Measurements from ENCODE around the gene OGN.
A peak's percentile ranks its signal among the peaks of the same experiment; 100 is the strongest.
"Not testable (repeated sequence)": the region's sequence is repeated elsewhere in the genome, so short reads cannot be mapped to it uniquely, and the experiment has no call there.

OGN gene, protein sequence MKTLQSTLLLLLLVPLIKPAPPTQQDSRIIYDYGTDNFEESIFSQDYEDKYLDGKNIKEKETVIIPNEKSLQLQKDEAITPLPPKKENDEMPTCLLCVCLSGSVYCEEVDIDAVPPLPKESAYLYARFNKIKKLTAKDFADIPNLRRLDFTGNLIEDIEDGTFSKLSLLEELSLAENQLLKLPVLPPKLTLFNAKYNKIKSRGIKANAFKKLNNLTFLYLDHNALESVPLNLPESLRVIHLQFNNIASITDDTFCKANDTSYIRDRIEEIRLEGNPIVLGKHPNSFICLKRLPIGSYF

DNA sequence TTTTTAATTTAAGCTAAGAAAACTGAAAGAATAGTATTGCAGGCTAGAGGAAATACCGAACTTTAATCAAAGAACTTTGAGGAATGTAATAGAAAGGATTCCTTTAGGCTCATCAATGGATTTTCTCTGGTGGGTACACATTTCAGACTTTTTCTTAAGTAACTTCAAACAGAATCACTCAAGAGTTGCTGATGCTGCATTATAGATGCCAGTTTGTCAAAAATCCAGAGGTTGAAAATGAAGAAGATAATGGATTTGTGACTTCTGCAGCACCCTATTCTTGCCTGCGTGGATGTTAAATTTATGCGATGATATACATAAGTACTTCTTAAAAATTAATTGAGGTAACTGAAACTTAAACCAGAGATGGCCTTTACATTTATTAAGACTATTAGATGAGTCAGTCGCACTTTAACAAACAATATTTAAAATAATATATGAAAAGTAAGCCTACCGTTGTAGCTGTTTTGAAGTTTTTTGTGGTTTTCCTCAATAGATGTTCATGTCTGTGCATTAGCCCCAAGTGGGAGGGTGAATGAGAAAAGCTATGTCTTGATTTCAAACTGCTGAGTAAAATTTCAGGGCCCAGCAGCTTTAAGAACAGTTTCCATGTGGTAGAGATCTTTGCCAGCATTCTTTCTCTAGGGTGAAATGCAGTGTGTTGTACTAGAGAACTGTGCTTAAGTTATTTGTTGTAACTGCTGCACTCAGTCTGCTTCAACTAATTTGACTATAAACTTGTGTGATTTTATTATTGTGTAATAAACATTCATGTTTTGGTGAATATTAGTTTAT, at the start of gene OGN:
Gene OGN, minus strand, starts transcription at position 537 of the 795 bp plus-strand sequence. CDS start 1,171 bp downstream, outside the sequence.
- DNase-seq (ENCODE audit: low read depth in 2 of 2), result no peak

DNA sequence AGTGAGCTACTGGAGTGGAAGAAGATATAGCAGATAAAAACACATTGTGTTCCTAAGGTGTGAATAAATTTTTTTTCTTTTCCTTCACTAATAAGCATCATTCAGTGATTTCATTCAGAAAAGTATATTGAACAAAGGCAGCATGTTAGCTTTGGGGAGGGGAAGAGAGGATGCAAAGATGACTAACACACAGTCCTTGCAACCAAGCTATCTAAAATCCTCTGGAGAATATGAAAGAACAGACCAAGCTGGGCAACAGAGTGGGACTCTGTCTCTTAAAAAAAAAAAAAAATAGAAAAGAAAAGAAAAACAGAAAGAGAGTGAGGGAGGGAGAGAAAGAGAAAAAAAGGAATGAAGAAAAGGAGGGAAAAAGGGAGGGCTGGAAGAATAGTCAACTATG, 42.2 kb upstream of the OGN start:
- no peak for DNase-seq (ENCODE audit: low read depth in 2 of 2)

DNA sequence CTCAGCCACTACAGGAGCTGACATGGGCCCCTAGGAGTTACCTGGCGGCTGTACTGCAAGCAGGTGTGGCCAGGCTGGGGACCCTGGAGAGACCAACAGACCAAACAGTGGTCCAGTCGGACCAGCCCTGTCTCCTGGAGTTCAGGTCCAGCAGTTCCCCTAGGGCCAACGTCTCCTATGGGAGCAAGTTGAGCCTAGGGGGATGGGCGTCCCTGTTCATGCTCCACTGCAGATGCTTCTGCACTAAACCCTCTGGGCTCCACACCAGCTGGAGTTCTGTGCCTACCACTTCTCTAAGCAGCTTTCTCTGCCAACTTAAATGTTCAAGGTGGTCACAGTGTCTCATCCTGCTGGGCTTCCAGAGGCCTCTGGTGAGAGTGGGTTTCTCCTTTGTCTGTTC, 40.5 kb upstream of the OGN start:
- no peak for DNase-seq (ENCODE audit: low read depth in 2 of 2)

DNA sequence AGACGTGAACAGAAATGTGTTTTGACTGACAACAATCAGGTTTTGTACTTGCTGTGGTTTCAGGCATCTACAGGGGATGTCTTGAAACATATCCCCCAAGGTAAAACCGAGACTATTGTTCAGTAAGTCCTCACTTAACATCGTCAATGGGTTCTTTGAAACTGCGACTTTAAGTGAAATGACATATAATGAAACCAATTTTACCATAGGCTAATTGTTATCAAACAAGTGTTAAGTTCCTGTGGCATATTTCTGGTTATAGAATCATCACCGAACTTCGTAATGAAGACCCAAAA, 36.3 kb upstream of the OGN start:
- DNase-seq (ENCODE audit: low read depth in 2 of 2), result no peak

GRCh38 chr9:92439921-92440750, 35.8 kb upstream of the OGN start:
- DNase-seq (ENCODE audit: low read depth in 2 of 2), result no peak

DNA sequence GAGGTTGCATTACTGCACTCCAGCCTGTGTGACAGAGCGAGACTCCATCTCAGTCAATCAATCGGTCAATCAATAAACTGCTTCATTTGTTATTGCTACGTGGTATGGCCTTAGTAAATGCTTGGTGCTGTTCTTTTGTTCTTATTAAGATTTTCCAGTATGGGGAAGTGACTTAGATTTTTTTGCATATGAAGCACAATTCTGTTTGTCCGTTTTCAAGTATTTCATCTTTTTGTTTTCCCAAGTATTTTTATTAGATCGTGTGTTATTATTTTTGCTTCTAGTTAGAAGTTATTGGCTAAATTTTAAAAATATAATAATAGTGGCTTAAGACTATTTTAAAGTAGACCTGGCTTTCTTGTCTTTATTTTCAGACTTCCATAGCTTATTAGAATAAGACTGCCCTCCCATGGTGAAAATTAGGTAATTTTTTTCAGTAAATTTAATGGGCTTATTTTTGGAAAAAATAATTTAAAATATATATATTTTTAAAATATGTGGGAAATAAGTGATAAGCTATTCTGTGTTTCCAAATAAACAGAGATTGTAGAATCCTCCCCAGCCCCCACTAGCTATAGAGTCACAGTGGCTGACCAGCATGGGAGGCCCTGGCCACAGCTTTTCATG, 34.6 kb upstream of the OGN start:
- no peak for DNase-seq (ENCODE audit: low read depth in 2 of 2)

DNA sequence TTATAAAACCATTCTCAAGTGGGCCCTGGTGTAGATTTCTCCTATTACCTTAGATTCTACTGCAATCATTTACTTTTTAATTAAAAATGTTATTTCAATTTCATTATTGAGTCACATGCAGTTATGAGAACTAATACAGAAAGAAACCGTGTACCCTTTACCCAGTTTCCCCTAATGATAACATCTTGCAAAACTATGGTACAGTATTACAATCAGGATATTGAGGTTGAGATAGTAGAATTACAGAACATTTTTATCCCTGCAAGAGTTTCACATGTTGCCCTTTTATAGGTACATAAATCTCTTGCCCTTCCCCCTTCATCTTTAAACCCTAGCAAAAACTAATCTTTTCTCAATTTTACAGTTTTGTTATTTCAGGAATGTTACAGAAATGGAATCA, 30.9 kb upstream of the OGN start:
- DNase-seq (ENCODE audit: low read depth in 2 of 2), result no peak

DNA sequence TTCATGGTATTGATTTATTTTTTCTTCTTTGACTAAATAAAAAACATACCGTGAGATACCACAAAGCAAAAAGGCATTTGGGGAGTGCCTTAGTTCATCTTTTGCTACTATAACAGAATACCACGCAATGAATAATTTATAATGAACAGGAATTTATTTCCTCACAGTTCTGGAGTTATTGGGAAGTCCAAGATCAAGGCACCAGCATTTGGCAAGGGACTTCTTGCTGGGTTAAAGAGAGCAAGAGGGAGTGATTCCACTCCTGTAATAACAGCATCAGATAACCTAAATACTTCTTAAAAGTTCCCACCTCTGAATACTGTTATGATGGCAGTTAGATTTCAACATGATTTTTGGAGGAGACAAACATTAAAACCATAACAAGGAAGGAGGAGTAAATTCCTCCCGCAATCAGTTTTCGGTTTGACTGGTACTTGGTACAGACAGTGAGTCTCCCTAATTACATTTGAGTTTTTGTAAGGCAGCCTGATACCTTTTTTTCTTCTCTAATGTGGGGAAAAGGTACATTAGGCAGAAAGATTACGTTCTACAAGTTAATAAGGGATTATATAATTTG, 28.7 kb upstream of the OGN start:
- no peak for DNase-seq (ENCODE audit: low read depth in 2 of 2)

- no peak for DNase-seq (ENCODE audit: low read depth in 2 of 2)
These were observed 28.0 kb upstream of the OGN start for GRCh38 chr9:92432350-92432749.

- DNase-seq (ENCODE audit: low read depth in 2 of 2), result no peak
These were observed 25.5 kb upstream of the OGN start for GRCh38 chr9:92429836-92430235.

- no peak for DNase-seq (ENCODE audit: low read depth in 2 of 2)
These were observed 22.2 kb upstream of the OGN start for GRCh38 chr9:92426501-92427145.

- DNase-seq (ENCODE audit: low read depth in 2 of 2), result no peak
These were observed 21.1 kb upstream of the OGN start for GRCh38 chr9:92425474-92425873.

DNA sequence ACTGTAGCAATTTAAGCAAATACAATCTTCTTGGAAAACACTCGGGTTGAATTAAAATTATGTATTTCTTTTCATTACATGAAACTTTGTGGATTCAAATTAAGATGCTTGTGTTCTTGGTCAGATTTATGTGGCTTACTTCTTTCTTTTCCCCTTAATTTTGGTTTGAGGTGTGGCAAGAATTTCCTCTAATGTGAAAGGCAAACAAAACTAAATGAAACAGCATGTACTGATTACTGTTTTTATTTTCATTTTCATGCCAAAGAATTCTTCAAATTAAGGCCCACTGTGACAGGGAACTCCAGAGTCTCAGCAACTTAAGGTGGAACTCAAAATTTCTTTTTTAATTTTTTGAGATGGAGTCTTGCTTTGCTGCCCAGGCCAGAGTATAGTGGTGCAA, 20.0 kb upstream of the OGN start, which contains the start of gene OMD:
Gene OMD, minus strand, starts transcription at position 132 of the 400 bp plus-strand sequence. CDS start 6,913 bp downstream, outside the sequence.
- no peak for DNase-seq (ENCODE audit: low read depth in 2 of 2)

GRCh38 chr9:92423612-92424011, 19.2 kb upstream of the OGN start:
- no peak for DNase-seq (ENCODE audit: low read depth in 2 of 2)

DNA sequence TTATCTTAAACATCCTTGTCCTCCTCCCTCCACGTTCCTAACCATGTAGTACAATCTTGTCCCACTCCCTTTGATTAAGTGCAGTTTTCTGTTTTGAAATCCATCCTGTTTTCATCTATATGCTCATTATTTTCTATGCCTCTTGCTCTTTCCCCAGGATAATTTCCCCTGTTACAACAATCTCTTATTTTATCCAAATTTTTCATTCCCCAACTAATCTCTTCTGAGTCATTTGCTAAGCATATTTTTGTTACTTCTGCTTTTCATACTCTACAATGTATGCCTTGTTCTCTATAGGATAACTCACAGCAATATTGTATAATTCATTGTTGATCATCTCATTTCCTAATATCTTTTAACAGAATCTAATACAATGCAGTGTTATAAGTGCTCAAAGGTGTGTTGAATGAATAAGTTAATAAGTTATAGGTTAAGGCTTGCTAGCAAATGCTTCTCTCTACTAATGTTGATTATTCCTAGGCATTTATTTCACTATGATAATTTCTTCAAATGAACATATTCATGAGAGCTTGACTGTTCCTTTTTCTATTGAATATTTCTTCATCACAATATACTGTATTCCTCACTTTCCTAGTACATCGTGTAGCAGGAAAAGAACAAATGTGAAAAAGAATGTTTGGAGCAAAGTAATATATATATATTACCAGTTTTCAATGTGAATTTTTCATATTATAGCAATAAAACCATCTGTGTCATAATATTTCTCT, 18.4 kb upstream of the OGN start:
- DNase-seq (ENCODE audit: low read depth in 2 of 2), result no peak

DNA sequence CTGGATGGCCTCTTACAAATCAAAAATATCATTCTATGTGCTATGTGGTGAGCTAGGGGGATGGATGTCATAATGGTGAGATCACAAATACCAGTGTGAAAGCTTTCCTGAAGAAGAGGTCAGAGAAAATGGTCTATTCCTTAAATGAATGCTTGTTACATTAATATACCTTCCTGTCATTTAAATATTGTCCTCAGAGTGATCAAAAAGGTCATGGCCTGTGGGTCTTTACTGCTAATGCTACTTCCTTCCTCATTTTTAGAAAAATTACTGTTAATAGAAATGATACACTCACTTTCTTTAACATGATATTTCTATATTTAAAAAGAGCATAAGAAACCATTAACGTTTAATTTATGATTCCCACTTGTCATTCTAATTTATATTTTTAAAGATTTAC, 10.2 kb upstream of the OGN start:
- DNase-seq (ENCODE audit: low read depth in 2 of 2), result no peak

- DNase-seq (ENCODE audit: low read depth in 2 of 2), result not testable (repeated sequence)
These were observed 6.8 kb upstream of the OGN start for GRCh38 chr9:92411157-92411556.

- no peak for DNase-seq (ENCODE audit: low read depth in 2 of 2)
These were observed 4.5 kb upstream of the OGN start for GRCh38 chr9:92408747-92409478.

DNA sequence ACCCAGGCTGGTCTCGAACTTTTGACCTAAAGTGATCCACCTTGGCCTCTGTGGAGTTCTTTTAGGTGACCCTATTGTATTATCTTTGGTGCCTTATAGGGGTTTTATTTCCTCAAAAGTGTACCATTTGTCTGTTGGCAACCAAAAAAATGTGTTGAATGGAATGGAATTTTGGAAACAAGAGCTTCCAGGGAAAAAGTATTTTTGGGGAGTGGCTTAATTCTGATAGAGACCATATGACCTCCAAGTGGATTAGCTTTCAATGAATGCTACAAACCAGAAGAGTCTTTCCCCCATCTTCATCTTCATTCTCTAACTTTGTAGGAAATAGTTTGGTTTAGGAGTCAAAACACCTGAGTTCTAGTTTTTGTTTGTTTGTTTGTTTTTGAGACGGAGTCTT, 3.4 kb upstream of the OGN start:
- no peak for DNase-seq (ENCODE audit: low read depth in 2 of 2)

GRCh38 chr9:92406477-92406876, 2.1 kb upstream of the OGN start:
- DNase-seq (ENCODE audit: low read depth in 2 of 2), result peak in 1 of 2 donors; percentile 8

All from stimulated activated CD8-positive, alpha-beta memory T cell treated with anti-CD3 and anti-CD28 coated beads, Interleukin-7, amount 100 ng/mL, for 1 hour (primary cell).